ENCODE measurements around the gene TMEM62.

TMEM62 gene

DNA sequence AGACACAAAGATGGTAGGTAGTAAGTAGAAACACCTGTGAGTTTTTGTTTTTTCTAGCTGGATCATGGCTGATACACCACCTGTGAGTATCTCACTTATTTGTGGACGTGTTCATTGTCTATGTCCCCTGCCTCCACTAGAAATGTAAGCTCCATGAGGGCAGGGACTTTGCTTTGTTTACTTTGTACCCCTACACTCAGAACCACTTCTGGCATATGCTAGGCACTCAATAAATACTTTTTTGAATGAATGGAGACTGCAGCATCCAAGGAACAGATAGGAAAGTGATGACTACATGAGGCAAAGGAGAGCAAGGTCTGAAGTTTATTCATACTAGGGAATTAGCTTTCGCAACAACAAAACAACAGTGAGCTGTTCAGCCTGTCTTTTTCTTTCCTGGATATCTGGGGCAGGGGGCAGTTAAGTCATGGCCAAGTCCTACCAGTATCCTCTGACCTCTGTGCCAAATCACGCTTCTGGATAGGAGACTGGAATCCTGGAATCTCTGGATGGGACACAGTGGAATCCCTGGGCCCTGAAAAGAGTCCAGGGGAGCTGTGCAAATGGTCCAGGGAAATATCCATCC lies 99.0 kb downstream of the TMEM62 start:
- no peak for DNase-seq (ENCODE audit: low read depth, low spot score)
